HL-60 (cell line): ENCODE results near the gene CALCA.

Experiments
- POLR2AphosphoS5 ChIP-seq: IDR thresholded peaks from 2 replicates; pipeline ENCODE4 v1.6.1; 2012; ENCODE audit warnings: low read depth
- SPI1 ChIP-seq: IDR thresholded peaks from 2 replicates; pipeline ENCODE4 v1.6.1; 2012; ENCODE audit warnings: low read depth, mild to moderate bottlenecking, borderline replicate concordance
- TF ChIP-seq, protein P1 (sequence below): IDR thresholded peaks from one replicate; pipeline ENCODE4 v1.5.1; 2011; ENCODE audit warnings: low read length, control low read depth, inconsistent platforms; ENCODE audit not compliant: insufficient read depth
- TF ChIP-seq, protein P2 (sequence below): IDR thresholded peaks from 2 replicates; pipeline ENCODE4 v1.6.1; 2012; ENCODE audit warnings: low read depth; ENCODE audit not compliant: insufficient replicate concordance

DNA sequence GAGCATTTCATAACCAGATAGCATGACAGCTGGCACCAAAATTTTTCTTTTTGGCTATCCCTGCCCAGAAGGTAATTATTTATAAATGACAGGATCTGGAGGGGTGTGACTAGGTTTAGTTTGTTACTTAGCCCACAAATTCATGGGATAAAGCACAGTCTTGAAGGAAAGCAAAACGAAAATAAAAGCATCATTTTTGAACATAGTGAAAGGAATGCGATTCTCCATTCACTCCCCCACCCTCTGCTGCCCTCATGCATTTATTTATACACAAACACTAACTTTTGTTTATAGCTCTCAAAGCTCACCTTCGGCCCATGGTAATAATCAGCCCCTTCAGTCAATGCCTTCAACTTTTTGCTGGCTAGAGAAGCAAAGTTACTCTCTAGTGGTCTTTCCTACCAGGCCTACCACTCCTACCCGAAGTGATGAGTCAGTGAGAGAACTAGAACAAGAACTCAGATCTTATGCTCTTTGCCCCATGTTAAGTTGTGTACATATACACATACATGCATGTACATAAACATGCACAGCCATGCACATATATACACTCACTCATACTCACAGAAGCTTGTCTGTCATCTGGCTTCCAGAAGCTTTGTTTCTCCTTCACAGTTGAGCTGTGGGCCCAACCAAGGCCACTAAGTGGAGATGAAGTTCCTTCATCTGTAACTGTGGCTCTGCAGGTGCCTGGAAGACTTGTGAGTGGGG is 22.6 kb downstream of the CALCA start:
- TF ChIP-seq, protein P1, sequence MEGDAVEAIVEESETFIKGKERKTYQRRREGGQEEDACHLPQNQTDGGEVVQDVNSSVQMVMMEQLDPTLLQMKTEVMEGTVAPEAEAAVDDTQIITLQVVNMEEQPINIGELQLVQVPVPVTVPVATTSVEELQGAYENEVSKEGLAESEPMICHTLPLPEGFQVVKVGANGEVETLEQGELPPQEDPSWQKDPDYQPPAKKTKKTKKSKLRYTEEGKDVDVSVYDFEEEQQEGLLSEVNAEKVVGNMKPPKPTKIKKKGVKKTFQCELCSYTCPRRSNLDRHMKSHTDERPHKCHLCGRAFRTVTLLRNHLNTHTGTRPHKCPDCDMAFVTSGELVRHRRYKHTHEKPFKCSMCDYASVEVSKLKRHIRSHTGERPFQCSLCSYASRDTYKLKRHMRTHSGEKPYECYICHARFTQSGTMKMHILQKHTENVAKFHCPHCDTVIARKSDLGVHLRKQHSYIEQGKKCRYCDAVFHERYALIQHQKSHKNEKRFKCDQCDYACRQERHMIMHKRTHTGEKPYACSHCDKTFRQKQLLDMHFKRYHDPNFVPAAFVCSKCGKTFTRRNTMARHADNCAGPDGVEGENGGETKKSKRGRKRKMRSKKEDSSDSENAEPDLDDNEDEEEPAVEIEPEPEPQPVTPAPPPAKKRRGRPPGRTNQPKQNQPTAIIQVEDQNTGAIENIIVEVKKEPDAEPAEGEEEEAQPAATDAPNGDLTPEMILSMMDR, result no peak
- TF ChIP-seq POLR2AphosphoS5 (no peak), SPI1 (no peak)
- TF ChIP-seq, protein P2, sequence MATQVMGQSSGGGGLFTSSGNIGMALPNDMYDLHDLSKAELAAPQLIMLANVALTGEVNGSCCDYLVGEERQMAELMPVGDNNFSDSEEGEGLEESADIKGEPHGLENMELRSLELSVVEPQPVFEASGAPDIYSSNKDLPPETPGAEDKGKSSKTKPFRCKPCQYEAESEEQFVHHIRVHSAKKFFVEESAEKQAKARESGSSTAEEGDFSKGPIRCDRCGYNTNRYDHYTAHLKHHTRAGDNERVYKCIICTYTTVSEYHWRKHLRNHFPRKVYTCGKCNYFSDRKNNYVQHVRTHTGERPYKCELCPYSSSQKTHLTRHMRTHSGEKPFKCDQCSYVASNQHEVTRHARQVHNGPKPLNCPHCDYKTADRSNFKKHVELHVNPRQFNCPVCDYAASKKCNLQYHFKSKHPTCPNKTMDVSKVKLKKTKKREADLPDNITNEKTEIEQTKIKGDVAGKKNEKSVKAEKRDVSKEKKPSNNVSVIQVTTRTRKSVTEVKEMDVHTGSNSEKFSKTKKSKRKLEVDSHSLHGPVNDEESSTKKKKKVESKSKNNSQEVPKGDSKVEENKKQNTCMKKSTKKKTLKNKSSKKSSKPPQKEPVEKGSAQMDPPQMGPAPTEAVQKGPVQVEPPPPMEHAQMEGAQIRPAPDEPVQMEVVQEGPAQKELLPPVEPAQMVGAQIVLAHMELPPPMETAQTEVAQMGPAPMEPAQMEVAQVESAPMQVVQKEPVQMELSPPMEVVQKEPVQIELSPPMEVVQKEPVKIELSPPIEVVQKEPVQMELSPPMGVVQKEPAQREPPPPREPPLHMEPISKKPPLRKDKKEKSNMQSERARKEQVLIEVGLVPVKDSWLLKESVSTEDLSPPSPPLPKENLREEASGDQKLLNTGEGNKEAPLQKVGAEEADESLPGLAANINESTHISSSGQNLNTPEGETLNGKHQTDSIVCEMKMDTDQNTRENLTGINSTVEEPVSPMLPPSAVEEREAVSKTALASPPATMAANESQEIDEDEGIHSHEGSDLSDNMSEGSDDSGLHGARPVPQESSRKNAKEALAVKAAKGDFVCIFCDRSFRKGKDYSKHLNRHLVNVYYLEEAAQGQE, result no peak
